Lower leg skin (tissue), 3 donors: ENCODE measurements around the gene SLC13A2.

Experiments used
- POLR2A ChIP-seq, 2 donors: fragments of 450-650 bp; IDR thresholded peaks; one replicate each; pipeline ENCODE4 v1.6.1; 2016 to 2017; ENCODE audit warnings: antibody characterized with exemption in 2 of 2, mild to moderate bottlenecking in 1 of 2, moderate library complexity in 1 of 2
- TF ChIP-seq, protein P1 (sequence below), 3 donors: fragments of 450-650 bp; IDR thresholded peaks; one replicate each; pipeline ENCODE4 v1.5.1; 2016; ENCODE audit warnings: antibody characterized with exemption in 3 of 3, mild to moderate bottlenecking in 3 of 3, moderate library complexity in 2 of 3

DNA sequence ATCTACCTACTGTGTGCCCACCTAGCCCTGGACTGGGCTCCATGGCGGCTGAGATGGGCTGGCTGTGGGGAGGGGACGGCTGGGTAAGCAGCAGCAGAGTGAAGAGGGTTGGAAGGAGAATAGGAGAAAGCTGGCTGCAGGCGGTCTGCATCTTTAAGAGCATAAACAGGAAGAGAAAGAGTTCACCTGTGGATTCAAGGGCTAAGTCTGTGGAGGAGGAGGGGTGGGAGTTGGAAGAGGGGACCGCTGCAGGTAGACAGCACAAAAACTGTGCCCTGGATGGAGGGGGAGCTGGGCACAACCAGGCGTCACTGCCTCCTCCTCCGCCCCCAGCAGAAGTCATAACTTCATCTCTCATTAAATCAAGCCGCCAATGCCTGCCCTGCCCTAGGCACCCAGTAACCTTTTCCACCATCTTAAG, 677 bp downstream of the SLC13A2 start:
- TF ChIP-seq, protein P1, sequence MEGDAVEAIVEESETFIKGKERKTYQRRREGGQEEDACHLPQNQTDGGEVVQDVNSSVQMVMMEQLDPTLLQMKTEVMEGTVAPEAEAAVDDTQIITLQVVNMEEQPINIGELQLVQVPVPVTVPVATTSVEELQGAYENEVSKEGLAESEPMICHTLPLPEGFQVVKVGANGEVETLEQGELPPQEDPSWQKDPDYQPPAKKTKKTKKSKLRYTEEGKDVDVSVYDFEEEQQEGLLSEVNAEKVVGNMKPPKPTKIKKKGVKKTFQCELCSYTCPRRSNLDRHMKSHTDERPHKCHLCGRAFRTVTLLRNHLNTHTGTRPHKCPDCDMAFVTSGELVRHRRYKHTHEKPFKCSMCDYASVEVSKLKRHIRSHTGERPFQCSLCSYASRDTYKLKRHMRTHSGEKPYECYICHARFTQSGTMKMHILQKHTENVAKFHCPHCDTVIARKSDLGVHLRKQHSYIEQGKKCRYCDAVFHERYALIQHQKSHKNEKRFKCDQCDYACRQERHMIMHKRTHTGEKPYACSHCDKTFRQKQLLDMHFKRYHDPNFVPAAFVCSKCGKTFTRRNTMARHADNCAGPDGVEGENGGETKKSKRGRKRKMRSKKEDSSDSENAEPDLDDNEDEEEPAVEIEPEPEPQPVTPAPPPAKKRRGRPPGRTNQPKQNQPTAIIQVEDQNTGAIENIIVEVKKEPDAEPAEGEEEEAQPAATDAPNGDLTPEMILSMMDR (IDR thresholded peaks at IDR 0.05): no peak
- TF ChIP-seq POLR2A (IDR thresholded peaks at IDR 0.05): no peak
